ENCODE measurements around the gene MCHR1. TPM values are rescaled to one million over a fixed set of nuclear protein-coding genes. Genes with fewer than 3 reads are reported as not detected.

The MCHR1 gene
- total and polyA plus RNA-seq, 7 experiments from 2014 or later: not detected

DNA sequence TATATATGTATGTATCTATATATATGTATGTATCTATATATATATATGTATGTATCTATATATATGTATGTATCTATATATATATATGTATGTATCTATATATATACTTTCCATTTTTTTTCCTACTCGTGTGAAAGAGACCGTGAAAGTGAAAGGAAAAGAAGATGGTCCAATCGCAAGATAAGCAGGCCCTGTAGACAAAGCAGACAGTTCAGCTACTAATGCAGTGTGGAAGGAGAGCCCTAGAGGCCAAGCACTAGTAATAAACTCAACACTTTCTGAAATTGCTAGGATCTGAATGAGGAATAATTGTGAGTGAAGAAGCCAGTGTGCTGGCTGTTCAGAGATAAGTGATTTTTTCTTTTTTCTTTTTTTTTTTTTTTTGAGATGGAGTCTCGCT is 47.2 kb downstream of the MCHR1 start:
- H3K4me1 ChIP-seq (ENCODE audit: control insufficient read depth in 2 of 2, insufficient read depth in 2 of 2, low read length in 2 of 2): peaks cover 29 to 45% of the 10 kb centered on the region in 2 donors
- intact Hi-C loops (cut with micrococcal nuclease): loop anchor here (1.0 to 5.0 kb wide), 3 partner anchors 15 to 44 kb away; no protein-coding TSS in a partner anchor
- POLR2A ChIA-PET: interaction anchor here (0.6 to 1.3 kb wide), 3 partner anchors 12 to 203 kb away, joined by 3 to 4 read pairs (median 4); no protein-coding TSS in a partner anchor
- peaks cover 26 to 52% (median 40%) of the 10 kb centered on the region in 7 donors for H3K4me1 Mint-ChIP-seq
- peak overlapping the region; percentile 74 to 99 (median 95) for H3K27ac Mint-ChIP-seq
- H3K27ac ChIP-seq (ENCODE audit: low read depth, low read length): peak overlapping the region; percentile 80
- no peaks in the 10 kb centered on the region for H3K9me3 Mint-ChIP-seq
- peaks cover 0 to 10% (median 0%) of the 10 kb centered on the region in 5 donors for H3K36me3 Mint-ChIP-seq
- H3K27me3 ChIP-seq (ENCODE audit: control insufficient read depth in 2 of 2, insufficient read depth in 2 of 2, low read length in 2 of 2): no peaks in the 10 kb centered on the region
- H3K4me3 Mint-ChIP-seq: peak overlapping the region; percentile 64 to 88 (median 76)
- ATAC-seq (peak; percentile 72), DNase-seq (peak in 7 of 9 donors; percentile 42 to 68 (median 57))
- H3K36me3 ChIP-seq (ENCODE audit: control insufficient read depth in 2 of 3, insufficient read depth in 3 of 3, low read length in 3 of 3): no peaks in the 10 kb centered on the region
- CTCF ChIA-PET: interaction anchor here (0.6 to 1.4 kb wide), 5 partner anchors 12 to 86 kb away, joined by 3 to 5 read pairs (median 3); no protein-coding TSS in a partner anchor
- H3K9me3 ChIP-seq (ENCODE audit: control insufficient read depth in 2 of 3, low read length in 3 of 3): no peaks in the 10 kb centered on the region
- H3K4me3 ChIP-seq (ENCODE audit: low read length): peak overlapping the region; percentile 17
- peaks cover 0 to 7% (median 0%) of the 10 kb centered on the region in 5 donors for H3K27me3 Mint-ChIP-seq

DNA sequence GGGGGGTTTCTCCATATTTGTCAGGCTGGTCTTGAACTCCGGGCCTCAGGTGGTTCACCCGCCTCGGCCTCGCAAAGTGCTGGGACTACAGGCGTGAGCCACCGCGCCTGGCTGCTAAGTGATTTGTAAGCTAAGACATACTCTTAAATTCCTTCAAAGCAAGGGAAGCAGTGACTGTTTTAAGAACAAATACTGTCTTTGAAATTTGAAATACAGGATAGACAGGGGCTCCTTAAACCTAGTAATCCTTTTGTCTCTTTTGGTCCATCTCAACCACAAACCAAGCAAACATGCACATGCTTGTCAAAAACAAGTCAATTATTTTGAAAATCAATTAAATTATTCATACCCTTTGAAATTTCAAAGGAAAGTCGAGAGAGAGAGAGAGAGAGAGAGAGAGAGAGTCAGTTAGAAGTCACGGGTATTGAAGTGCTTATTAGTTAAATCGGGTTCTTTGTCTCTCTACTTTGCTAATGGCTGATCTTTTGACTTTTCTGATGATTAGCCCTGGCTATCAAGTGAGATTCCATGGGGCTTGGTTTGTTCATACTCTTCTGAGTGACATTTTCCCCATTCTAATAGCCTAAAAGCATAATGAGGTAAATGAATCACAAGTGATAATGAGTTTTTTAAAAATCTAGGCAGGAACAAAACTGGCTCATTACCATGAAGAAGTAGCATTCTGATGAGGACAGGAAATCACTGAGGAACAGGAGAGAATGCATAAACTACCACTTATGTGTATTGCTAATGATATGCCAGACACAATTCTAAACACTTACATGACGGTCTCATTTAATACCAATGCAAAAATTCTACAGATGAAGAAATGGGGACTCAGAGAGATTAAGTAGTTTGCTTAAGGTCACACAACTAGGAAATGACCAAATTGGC is 48.0 kb downstream of the MCHR1 start:
- peak overlapping the region; percentile 64 to 83 (median 70) for H3K4me3 Mint-ChIP-seq
- H3K27me3 Mint-ChIP-seq: peaks cover 0 to 7% (median 0%) of the 10 kb centered on the region in 5 donors
- DNase-seq: peak in 7 of 9 donors; percentile 29 to 50 (median 38)
- H3K4me1 Mint-ChIP-seq: peaks cover 29 to 57% (median 44%) of the 10 kb centered on the region in 7 donors
- H3K9me3 ChIP-seq (ENCODE audit: control insufficient read depth in 2 of 3, low read length in 3 of 3): no peaks in the 10 kb centered on the region
- no peaks in the 10 kb centered on the region for H3K36me3 ChIP-seq (ENCODE audit: control insufficient read depth in 2 of 3, insufficient read depth in 3 of 3, low read length in 3 of 3)
- H3K36me3 Mint-ChIP-seq: peaks cover 0 to 11% (median 0%) of the 10 kb centered on the region in 5 donors
- no peaks in the 10 kb centered on the region for H3K27me3 ChIP-seq (ENCODE audit: control insufficient read depth in 2 of 2, insufficient read depth in 2 of 2, low read length in 2 of 2)
- H3K4me3 ChIP-seq (ENCODE audit: low read length): peak overlapping the region; percentile 17
- POLR2A ChIA-PET: interaction anchor here (0.6 to 3.0 kb wide), 6 partner anchors 12 to 203 kb away, joined by 3 to 11 read pairs (median 4); no protein-coding TSS in a partner anchor
- H3K27ac Mint-ChIP-seq: peak overlapping the region; percentile 84 to 99 (median 95)
- CTCF ChIA-PET: interaction anchor here (0.6 to 1.4 kb wide), 5 partner anchors 13 to 85 kb away, joined by 3 to 5 read pairs (median 3); no protein-coding TSS in a partner anchor
- peak overlapping the region; percentile 80 for H3K27ac ChIP-seq (ENCODE audit: low read depth, low read length)
- intact Hi-C loops (cut with micrococcal nuclease): loop anchor here in 1 of 2 donors (5.0 kb wide), 1 partner anchor 45 kb away; no protein-coding TSS in a partner anchor
- no peaks in the 10 kb centered on the region for H3K9me3 Mint-ChIP-seq
- peak; percentile 15 for ATAC-seq
- H3K4me1 ChIP-seq (ENCODE audit: control insufficient read depth in 2 of 2, insufficient read depth in 2 of 2, low read length in 2 of 2): peaks cover 35 to 53% of the 10 kb centered on the region in 2 donors

DNA sequence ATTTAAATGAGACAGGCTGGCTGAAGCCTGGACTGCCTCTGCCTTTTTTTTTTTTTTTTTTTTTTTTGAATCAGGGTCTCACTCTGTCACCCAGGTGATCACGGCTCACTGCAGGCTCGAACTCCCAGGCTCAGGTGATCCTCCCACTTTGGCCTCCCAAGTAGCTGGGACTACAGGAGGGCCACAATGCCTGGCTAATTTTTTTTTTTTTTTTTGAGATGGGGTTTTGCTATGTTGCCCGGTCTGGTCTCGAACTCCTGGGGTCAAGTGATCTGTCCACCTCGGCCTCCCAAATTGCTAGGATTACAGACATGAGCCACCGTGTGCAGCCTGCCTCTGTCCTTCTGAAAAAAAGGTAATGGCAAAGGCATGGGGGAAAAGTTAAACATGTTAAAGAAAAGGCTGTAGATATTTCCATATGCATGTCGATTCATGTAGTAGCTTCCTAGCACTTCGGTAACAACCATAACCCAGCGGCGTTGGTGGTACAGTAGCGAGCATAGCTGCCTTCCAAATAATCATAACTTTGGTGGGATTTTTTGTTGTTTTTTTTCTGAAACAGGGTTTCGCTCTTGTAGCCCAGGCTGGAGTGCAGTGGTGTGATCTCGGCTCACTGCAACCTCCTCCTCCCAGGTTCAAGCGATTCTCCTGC is 48.8 kb downstream of the MCHR1 start:
- H3K27ac ChIP-seq (ENCODE audit: low read depth, low read length): peak overlapping the region; percentile 80
- peaks cover 36 to 64% (median 52%) of the 10 kb centered on the region in 7 donors for H3K4me1 Mint-ChIP-seq
- peak overlapping the region; percentile 86 to 99 (median 98) for H3K27ac Mint-ChIP-seq
- POLR2A ChIA-PET: interaction anchor here (0.6 to 3.0 kb wide), 11 partner anchors 13 to 401 kb away, joined by 3 to 11 read pairs (median 5); no protein-coding TSS in a partner anchor
- no peaks in the 10 kb centered on the region for H3K36me3 ChIP-seq (ENCODE audit: control insufficient read depth in 2 of 3, insufficient read depth in 3 of 3, low read length in 3 of 3)
- H3K27me3 Mint-ChIP-seq: peaks cover 0 to 7% (median 0%) of the 10 kb centered on the region in 5 donors
- peak overlapping the region; percentile 40 for H3K4me3 ChIP-seq (ENCODE audit: low read length)
- CTCF ChIA-PET: interaction anchor here (0.9 to 1.7 kb wide), 6 partner anchors 10 to 48 kb away, joined by 3 to 8 read pairs (median 4); partner anchors contain the start of gene MCHR1
- H3K9me3 ChIP-seq (ENCODE audit: control insufficient read depth in 2 of 3, low read length in 3 of 3): no peaks in the 10 kb centered on the region
- H3K4me1 ChIP-seq (ENCODE audit: control insufficient read depth in 2 of 2, insufficient read depth in 2 of 2, low read length in 2 of 2): peaks cover 42 to 61% of the 10 kb centered on the region in 2 donors
- no peaks in the 10 kb centered on the region for H3K27me3 ChIP-seq (ENCODE audit: control insufficient read depth in 2 of 2, insufficient read depth in 2 of 2, low read length in 2 of 2)
- peak in 1 of 9 donors; percentile 12 for DNase-seq
- peak overlapping the region in 9 of 10 donors; percentile 64 to 81 (median 67) for H3K4me3 Mint-ChIP-seq
- ATAC-seq: no peak
- H3K36me3 Mint-ChIP-seq: peaks cover 0 to 11% (median 0%) of the 10 kb centered on the region in 5 donors
- intact Hi-C loops (cut with micrococcal nuclease): loop anchor here (1.0 to 5.0 kb wide), 4 partner anchors 17 to 91 kb away; partner anchors contain the start of gene SLC25A17 (in 1 of the 2)
- no peaks in the 10 kb centered on the region for H3K9me3 Mint-ChIP-seq

DNA sequence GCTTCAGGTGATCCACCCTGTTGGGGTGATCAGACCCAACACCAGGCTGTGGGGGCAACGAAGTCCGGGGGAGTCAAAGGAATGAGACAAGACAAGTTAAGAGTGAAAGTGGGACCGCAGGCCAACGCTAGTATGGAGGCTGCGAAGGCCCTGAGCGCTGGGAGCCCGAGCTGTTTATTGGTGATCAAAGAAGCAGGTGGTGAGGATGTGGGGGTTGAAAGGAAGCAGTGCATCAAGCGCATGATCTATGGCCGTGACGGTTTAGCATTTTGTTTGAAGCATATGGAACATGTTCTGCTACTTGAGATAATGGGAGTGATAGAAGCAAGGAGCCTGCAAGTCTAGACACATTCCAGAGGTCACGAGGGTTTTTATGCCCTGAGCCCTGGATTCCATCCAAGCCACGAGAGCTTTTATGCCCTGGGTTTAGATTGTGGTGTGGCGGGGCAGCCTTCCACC is 49.5 kb downstream of the MCHR1 start:
- DNase-seq (peak; percentile 29 to 87 (median 83)), ATAC-seq (peak; percentile 75)
- Mint-ChIP-seq H3K36me3 (peaks cover 0 to 11% (median 0%) of the 10 kb centered on the region in 5 donors), H3K4me3 (peak overlapping the region; percentile 61 to 81 (median 67)), H3K27me3 (peaks cover 0 to under 1% (median 0%) of the 10 kb centered on the region in 5 donors), H3K27ac (peak overlapping the region; percentile 86 to 99 (median 98)), H3K4me1 (peaks cover 37 to 66% (median 54%) of the 10 kb centered on the region in 7 donors), H3K9me3 (no peaks in the 10 kb centered on the region)
- peaks cover 42 to 62% of the 10 kb centered on the region in 2 donors for H3K4me1 ChIP-seq (ENCODE audit: control insufficient read depth in 2 of 2, insufficient read depth in 2 of 2, low read length in 2 of 2)
- H3K4me3 ChIP-seq (ENCODE audit: low read length): peak overlapping the region; percentile 40
- H3K36me3 ChIP-seq (ENCODE audit: control insufficient read depth in 2 of 3, insufficient read depth in 3 of 3, low read length in 3 of 3): no peaks in the 10 kb centered on the region
- intact Hi-C loops (cut with micrococcal nuclease): loop anchor here (1.0 to 5.0 kb wide), 4 partner anchors 17 to 90 kb away; partner anchors contain the start of gene SLC25A17 (in 1 of the 2)
- ChIA-PET POLR2A (interaction anchor here (0.6 to 3.0 kb wide), 14 partner anchors 10 to 1409 kb away, joined by 3 to 11 read pairs (median 4); partner anchors contain the start of gene RPL3), CTCF (interaction anchor here (0.9 to 1.7 kb wide), 7 partner anchors 10 to 49 kb away, joined by 3 to 8 read pairs (median 4); partner anchors contain the start of gene MCHR1)
- H3K9me3 ChIP-seq (ENCODE audit: control insufficient read depth in 2 of 3, low read length in 3 of 3): no peaks in the 10 kb centered on the region
- H3K27me3 ChIP-seq (ENCODE audit: control insufficient read depth in 2 of 2, insufficient read depth in 2 of 2, low read length in 2 of 2): no peaks in the 10 kb centered on the region
- peak overlapping the region; percentile 80 for H3K27ac ChIP-seq (ENCODE audit: low read depth, low read length)

DNA sequence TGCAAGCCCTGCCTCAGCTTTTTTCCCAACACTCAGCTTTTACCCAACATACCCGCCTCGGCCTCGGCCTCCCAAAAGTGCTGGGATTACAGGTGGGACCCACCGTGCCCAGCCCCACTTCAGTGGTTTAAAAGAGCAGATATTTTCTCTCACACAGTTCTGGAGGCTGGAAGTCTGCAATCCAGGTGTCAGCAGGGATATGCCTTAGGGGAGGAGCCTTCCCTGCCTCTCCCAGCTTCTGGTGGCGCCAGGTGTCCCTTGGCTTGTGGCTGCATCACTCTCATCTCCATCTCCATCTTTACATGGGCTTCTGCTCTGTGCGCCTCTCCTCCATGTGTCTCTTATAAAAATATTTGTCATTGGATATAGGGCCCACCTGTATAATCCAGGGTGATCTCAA is 50.0 kb downstream of the MCHR1 start:
- H3K4me3 Mint-ChIP-seq: peak overlapping the region in 6 of 10 donors; percentile 16 to 75 (median 66)
- peaks cover 42 to 62% of the 10 kb centered on the region in 2 donors for H3K4me1 ChIP-seq (ENCODE audit: control insufficient read depth in 2 of 2, insufficient read depth in 2 of 2, low read length in 2 of 2)
- ATAC-seq: no peak
- intact Hi-C loops (cut with micrococcal nuclease): loop anchor here (2.0 to 5.0 kb wide), 2 partner anchors 47 to 90 kb away; partner anchors contain the start of gene SLC25A17 (in 1 of the 2)
- peak overlapping the region; percentile 86 to 99 (median 98) for H3K27ac Mint-ChIP-seq
- H3K4me3 ChIP-seq (ENCODE audit: low read length): no peak overlapping the region
- no peaks in the 10 kb centered on the region for H3K27me3 Mint-ChIP-seq
- H3K4me1 Mint-ChIP-seq: peaks cover 37 to 69% (median 57%) of the 10 kb centered on the region in 7 donors
- no peak for DNase-seq
- H3K36me3 Mint-ChIP-seq: peaks cover 0 to 11% (median 0%) of the 10 kb centered on the region in 5 donors
- H3K36me3 ChIP-seq (ENCODE audit: control insufficient read depth in 2 of 3, insufficient read depth in 3 of 3, low read length in 3 of 3): no peaks in the 10 kb centered on the region
- ChIA-PET CTCF (interaction anchor here (0.9 to 1.7 kb wide), 4 partner anchors 30 to 50 kb away, joined by 3 to 8 read pairs (median 5); partner anchors contain the start of gene MCHR1), POLR2A (interaction anchor here (0.8 to 3.0 kb wide), 12 partner anchors 11 to 1410 kb away, joined by 3 to 11 read pairs (median 4); partner anchors contain the start of gene RPL3)
- H3K9me3 Mint-ChIP-seq: no peaks in the 10 kb centered on the region
- no peaks in the 10 kb centered on the region for H3K27me3 ChIP-seq (ENCODE audit: control insufficient read depth in 2 of 2, insufficient read depth in 2 of 2, low read length in 2 of 2)
- no peaks in the 10 kb centered on the region for H3K9me3 ChIP-seq (ENCODE audit: control insufficient read depth in 2 of 3, low read length in 3 of 3)
- H3K27ac ChIP-seq (ENCODE audit: low read depth, low read length): peak overlapping the region; percentile 80

Data from naive thymus-derived CD4-positive, alpha-beta T cell (primary cell).